ENCODE data around the gene NPTXR.

Gene NPTXR

DNA sequence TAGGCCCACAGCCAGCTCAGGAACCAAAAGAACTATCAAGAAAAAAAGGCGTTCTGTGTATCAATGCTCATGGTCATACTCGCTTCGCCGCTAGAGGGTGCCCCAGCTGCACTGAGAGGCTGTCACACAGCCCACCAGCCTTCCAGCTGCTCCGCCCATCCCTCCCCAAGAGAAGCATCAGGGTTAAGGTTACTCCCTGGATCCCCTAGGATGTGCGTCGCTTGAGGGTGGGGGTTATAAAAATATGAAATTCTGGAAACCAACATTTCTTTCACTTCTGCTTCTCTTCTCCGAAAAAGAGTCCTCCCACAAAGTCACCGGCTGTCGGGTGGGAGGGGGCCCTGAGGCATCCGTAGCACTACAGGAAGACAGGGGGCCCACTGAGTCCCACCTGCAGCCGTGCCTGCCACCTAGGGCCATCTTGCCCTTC lies 26.5 kb upstream of the NPTXR start:
- Histone ChIP-seq H3K23ac (ENCODE audit: low read length) (no peak overlapping the region), H3K79me2 (ENCODE audit: control insufficient read depth, insufficient read depth, low read length, poor library complexity) (peaks cover 6% of the 10 kb centered on the region), H3K9ac (ENCODE audit: low read length) (no peak overlapping the region), H2BK120ac (ENCODE audit: insufficient read depth, low read length, poor library complexity) (no peak overlapping the region), H3K79me1 (ENCODE audit: low read length) (peaks cover 8% of the 10 kb centered on the region), H2AK5ac (ENCODE audit: low read length) (no peak overlapping the region), H3K4me2 (ENCODE audit: low read length) (no peak overlapping the region), H3K4me3 (ENCODE audit: low read depth, low read length) (no peak overlapping the region), H3K27ac (ENCODE audit: low read depth, low read length) (no peak overlapping the region), H2AFZ (ENCODE audit: insufficient read depth, low read length, poor library complexity) (no peak overlapping the region), H3K18ac (ENCODE audit: low read length) (no peak overlapping the region), H3K27me3 (ENCODE audit: insufficient read depth, low read length) (no peaks in the 10 kb centered on the region), H3K14ac (ENCODE audit: low read length) (no peak overlapping the region), H2BK5ac (ENCODE audit: low read depth, low read length, poor library complexity) (no peak overlapping the region), H3K9me3 (ENCODE audit: insufficient read depth, low read depth, low read length) (no peaks in the 10 kb centered on the region), H3K4ac (ENCODE audit: low read depth, low read length) (no peak overlapping the region), H4K8ac (ENCODE audit: low read depth, low read length) (no peak overlapping the region), H4K91ac (ENCODE audit: low read depth, low read length) (no peak overlapping the region), H3K36me3 (ENCODE audit: control insufficient read depth in 1 of 2, insufficient read depth in 2 of 2, low read length in 2 of 2) (peaks cover 4 to 11% of the 10 kb centered on the region in 2 experiments), H3K4me1 (ENCODE audit: control insufficient read depth in 1 of 2, insufficient read depth in 2 of 2, low read length in 2 of 2) (peaks cover 0 to 1% of the 10 kb centered on the region in 2 experiments), H2BK12ac (ENCODE audit: low read length) (no peak overlapping the region), H4K12ac (ENCODE audit: low read depth, low read length) (no peak overlapping the region)
- DNase-seq, result peak; percentile 82 to 94
- WGBS (ENCODE audit: extremely low coverage, insufficient coverage, insufficient read length), result no CpG with 5 or more reads among the region's 12 CpGs

DNA sequence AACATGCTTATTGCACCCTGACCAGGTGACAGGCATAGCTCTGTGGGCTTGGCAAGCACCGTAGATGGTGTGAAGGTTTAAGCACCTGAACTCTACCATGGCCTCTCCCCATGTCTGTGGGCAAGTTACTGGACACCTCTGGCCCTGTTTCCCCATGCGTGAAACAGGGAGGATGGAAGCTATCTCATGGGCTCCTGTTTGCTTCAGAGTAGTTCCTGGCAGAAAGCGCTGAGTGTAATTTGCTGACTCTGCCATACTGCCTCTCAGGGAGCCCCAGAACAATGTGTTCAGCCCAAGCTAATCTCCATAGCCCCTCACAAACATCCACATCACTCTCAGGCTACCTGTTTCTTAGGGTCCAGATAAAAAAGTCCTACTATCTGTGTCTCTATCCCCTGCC lies 25.8 kb upstream of the NPTXR start:
- H2BK120ac ChIP-seq (ENCODE audit: insufficient read depth, low read length, poor library complexity), result no peak overlapping the region
- no peak overlapping the region for H2AK5ac ChIP-seq (ENCODE audit: low read length)
- H3K18ac ChIP-seq (ENCODE audit: low read length), result no peak overlapping the region
- no peak overlapping the region for H3K4ac ChIP-seq (ENCODE audit: low read depth, low read length)
- H3K79me1 ChIP-seq (ENCODE audit: low read length), result peaks cover 8% of the 10 kb centered on the region
- no peak overlapping the region for H4K91ac ChIP-seq (ENCODE audit: low read depth, low read length)
- no peak overlapping the region for H3K9ac ChIP-seq (ENCODE audit: low read length)
- H3K36me3 ChIP-seq (ENCODE audit: control insufficient read depth in 1 of 2, insufficient read depth in 2 of 2, low read length in 2 of 2), result peaks cover 4 to 11% of the 10 kb centered on the region in 2 experiments
- no peak overlapping the region for H3K14ac ChIP-seq (ENCODE audit: low read length)
- DNase-seq, result no peak
- no peaks in the 10 kb centered on the region for H3K9me3 ChIP-seq (ENCODE audit: insufficient read depth, low read depth, low read length)
- no peak overlapping the region for H3K4me3 ChIP-seq (ENCODE audit: low read depth, low read length)
- H2BK5ac ChIP-seq (ENCODE audit: low read depth, low read length, poor library complexity), result no peak overlapping the region
- H3K27me3 ChIP-seq (ENCODE audit: insufficient read depth, low read length), result no peaks in the 10 kb centered on the region
- peaks cover 0 to 1% of the 10 kb centered on the region in 2 experiments for H3K4me1 ChIP-seq (ENCODE audit: control insufficient read depth in 1 of 2, insufficient read depth in 2 of 2, low read length in 2 of 2)
- H2BK12ac ChIP-seq (ENCODE audit: low read length), result no peak overlapping the region
- no peak overlapping the region for H3K4me2 ChIP-seq (ENCODE audit: low read length)
- no peak overlapping the region for H4K8ac ChIP-seq (ENCODE audit: low read depth, low read length)
- H3K79me2 ChIP-seq (ENCODE audit: control insufficient read depth, insufficient read depth, low read length, poor library complexity), result peaks cover 6% of the 10 kb centered on the region
- WGBS (ENCODE audit: extremely low coverage, insufficient coverage, insufficient read length), result no CpG with 5 or more reads among the region's 3 CpGs
- no peak overlapping the region for H3K27ac ChIP-seq (ENCODE audit: low read depth, low read length)
- no peak overlapping the region for H2AFZ ChIP-seq (ENCODE audit: insufficient read depth, low read length, poor library complexity)
- no peak overlapping the region for H4K12ac ChIP-seq (ENCODE audit: low read depth, low read length)
- no peak overlapping the region for H3K23ac ChIP-seq (ENCODE audit: low read length)

DNA sequence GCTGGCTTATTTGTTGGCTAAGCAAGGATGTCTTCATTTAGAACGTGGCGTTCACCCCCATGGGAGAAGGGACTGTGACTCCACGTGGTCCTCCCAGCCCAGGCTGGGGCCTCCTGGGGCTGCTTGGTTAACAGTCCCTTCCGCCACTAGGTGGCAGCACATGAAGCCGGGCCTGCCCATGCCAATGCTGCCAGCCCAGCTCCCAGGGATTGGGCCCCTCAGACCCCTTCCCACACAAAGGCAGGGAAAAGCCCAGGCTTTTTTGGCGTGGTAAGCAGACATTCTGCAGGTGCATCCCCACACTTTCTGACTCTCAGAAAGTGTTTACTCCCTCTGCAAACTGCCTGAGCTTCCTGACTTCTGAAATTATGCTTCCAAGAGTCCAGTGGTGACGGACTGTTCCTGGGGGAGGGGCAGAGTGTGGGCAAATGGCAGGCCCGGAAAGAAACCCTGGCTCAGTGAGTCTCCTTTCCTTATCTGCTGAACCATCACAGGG lies 25.1 kb upstream of the NPTXR start:
- peaks cover 6% of the 10 kb centered on the region for H3K79me2 ChIP-seq (ENCODE audit: control insufficient read depth, insufficient read depth, low read length, poor library complexity)
- H3K36me3 ChIP-seq (ENCODE audit: control insufficient read depth in 1 of 2, insufficient read depth in 2 of 2, low read length in 2 of 2), result peaks cover 4 to 11% of the 10 kb centered on the region in 2 experiments
- H2AFZ ChIP-seq (ENCODE audit: insufficient read depth, low read length, poor library complexity), result no peak overlapping the region
- no peak overlapping the region for H2AK5ac ChIP-seq (ENCODE audit: low read length)
- H3K79me1 ChIP-seq (ENCODE audit: low read length), result peaks cover 8% of the 10 kb centered on the region
- no CpG with 5 or more reads among the region's 8 CpGs for WGBS (ENCODE audit: extremely low coverage, insufficient coverage, insufficient read length)
- no peak overlapping the region for H3K27ac ChIP-seq (ENCODE audit: low read depth, low read length)
- H2BK12ac ChIP-seq (ENCODE audit: low read length), result no peak overlapping the region
- no peak overlapping the region for H4K91ac ChIP-seq (ENCODE audit: low read depth, low read length)
- H4K12ac ChIP-seq (ENCODE audit: low read depth, low read length), result no peak overlapping the region
- no peak overlapping the region for H2BK5ac ChIP-seq (ENCODE audit: low read depth, low read length, poor library complexity)
- H3K4ac ChIP-seq (ENCODE audit: low read depth, low read length), result no peak overlapping the region
- H3K27me3 ChIP-seq (ENCODE audit: insufficient read depth, low read length), result no peaks in the 10 kb centered on the region
- no peak overlapping the region for H3K23ac ChIP-seq (ENCODE audit: low read length)
- no peak overlapping the region for H3K14ac ChIP-seq (ENCODE audit: low read length)
- no peak overlapping the region for H4K8ac ChIP-seq (ENCODE audit: low read depth, low read length)
- H3K4me3 ChIP-seq (ENCODE audit: low read depth, low read length), result no peak overlapping the region
- peaks cover 0 to 1% of the 10 kb centered on the region in 2 experiments for H3K4me1 ChIP-seq (ENCODE audit: control insufficient read depth in 1 of 2, insufficient read depth in 2 of 2, low read length in 2 of 2)
- H3K9ac ChIP-seq (ENCODE audit: low read length), result no peak overlapping the region
- H3K4me2 ChIP-seq (ENCODE audit: low read length), result no peak overlapping the region
- no peaks in the 10 kb centered on the region for H3K9me3 ChIP-seq (ENCODE audit: insufficient read depth, low read depth, low read length)
- no peak overlapping the region for H3K18ac ChIP-seq (ENCODE audit: low read length)
- H2BK120ac ChIP-seq (ENCODE audit: insufficient read depth, low read length, poor library complexity), result no peak overlapping the region
- DNase-seq, result peak; percentile 56 to 84

DNA sequence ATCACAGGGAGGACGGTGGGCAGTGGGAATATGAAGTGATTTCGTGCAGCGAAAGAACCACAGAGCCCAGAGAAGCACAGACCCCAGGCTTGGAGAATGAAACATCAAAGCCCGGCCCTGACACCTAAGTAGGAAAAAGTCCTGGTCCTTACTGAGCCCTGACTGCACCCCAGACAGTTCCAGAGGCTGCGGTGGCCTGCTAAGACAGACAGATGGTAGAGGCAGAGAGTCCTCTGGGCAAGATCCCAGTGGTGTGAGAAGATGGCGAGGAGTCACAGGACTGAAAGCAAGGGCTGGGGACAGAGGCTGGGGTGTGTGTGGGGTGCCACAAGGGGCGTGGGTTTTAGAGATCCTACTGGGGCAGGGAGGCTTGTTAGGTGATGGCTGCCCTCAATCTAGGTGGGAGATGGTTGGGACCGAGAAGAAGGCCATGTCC lies 24.5 kb upstream of the NPTXR start:
- DNase-seq, result no peak
- H3K79me1 ChIP-seq (ENCODE audit: low read length), result peaks cover 8% of the 10 kb centered on the region
- no peak overlapping the region for H3K4me2 ChIP-seq (ENCODE audit: low read length)
- no peak overlapping the region for H3K27ac ChIP-seq (ENCODE audit: low read depth, low read length)
- H2BK12ac ChIP-seq (ENCODE audit: low read length), result no peak overlapping the region
- H3K9ac ChIP-seq (ENCODE audit: low read length), result no peak overlapping the region
- H2BK5ac ChIP-seq (ENCODE audit: low read depth, low read length, poor library complexity), result no peak overlapping the region
- peaks cover 6% of the 10 kb centered on the region for H3K79me2 ChIP-seq (ENCODE audit: control insufficient read depth, insufficient read depth, low read length, poor library complexity)
- H4K8ac ChIP-seq (ENCODE audit: low read depth, low read length), result no peak overlapping the region
- H3K4ac ChIP-seq (ENCODE audit: low read depth, low read length), result no peak overlapping the region
- no peak overlapping the region for H3K23ac ChIP-seq (ENCODE audit: low read length)
- no peaks in the 10 kb centered on the region for H3K9me3 ChIP-seq (ENCODE audit: insufficient read depth, low read depth, low read length)
- H2AK5ac ChIP-seq (ENCODE audit: low read length), result no peak overlapping the region
- H4K91ac ChIP-seq (ENCODE audit: low read depth, low read length), result no peak overlapping the region
- H2BK120ac ChIP-seq (ENCODE audit: insufficient read depth, low read length, poor library complexity), result no peak overlapping the region
- peaks cover 0 to 1% of the 10 kb centered on the region in 2 experiments for H3K4me1 ChIP-seq (ENCODE audit: control insufficient read depth in 1 of 2, insufficient read depth in 2 of 2, low read length in 2 of 2)
- H3K14ac ChIP-seq (ENCODE audit: low read length), result no peak overlapping the region
- H3K4me3 ChIP-seq (ENCODE audit: low read depth, low read length), result no peak overlapping the region
- no peak overlapping the region for H3K18ac ChIP-seq (ENCODE audit: low read length)
- H3K36me3 ChIP-seq (ENCODE audit: control insufficient read depth in 1 of 2, insufficient read depth in 2 of 2, low read length in 2 of 2), result peaks cover 4 to 11% of the 10 kb centered on the region in 2 experiments
- WGBS (ENCODE audit: extremely low coverage, insufficient coverage, insufficient read length), result no CpG with 5 or more reads among the region's 8 CpGs
- no peak overlapping the region for H4K12ac ChIP-seq (ENCODE audit: low read depth, low read length)
- no peaks in the 10 kb centered on the region for H3K27me3 ChIP-seq (ENCODE audit: insufficient read depth, low read length)
- no peak overlapping the region for H2AFZ ChIP-seq (ENCODE audit: insufficient read depth, low read length, poor library complexity)

All from trophoblast cell (in vitro differentiated cells and primary cell).